DMS114 treated with DMSO at 0.1 percent for 48 hours (cell line): ENCODE results near the gene GNB1L.

Experiments used
- DNase-seq: peaks from one replicate; lab custom pipeline; 2025; ENCODE audit not compliant: unreplicated experiment; lab: John Stamatoyannopoulos, UW

The GNB1L gene

GRCh38 chr22:19824212-19824925 is 30.3 kb downstream of the GNB1L start:
- DNase-seq = no peak

GRCh38 chr22:19823902-19824211 is 30.8 kb downstream of the GNB1L start:
- no peak for DNase-seq

- no peak for DNase-seq
Measured at GRCh38 chr22:19823191-19823901, 31.3 kb downstream of the GNB1L start.

- DNase-seq = no peak
Measured at GRCh38 chr22:19822301-19823117, 32.2 kb downstream of the GNB1L start.

GRCh38 chr22:19821523-19822300 is 33.0 kb downstream of the GNB1L start:
- no peak for DNase-seq

GRCh38 chr22:19820880-19821522 is 33.7 kb downstream of the GNB1L start:
- DNase-seq = no peak

- no peak for DNase-seq
Measured at GRCh38 chr22:19819911-19820879, 34.5 kb downstream of the GNB1L start.

- no peak for DNase-seq
Measured at GRCh38 chr22:19819208-19819910, 35.3 kb downstream of the GNB1L start.

GRCh38 chr22:19818324-19819207 is 36.1 kb downstream of the GNB1L start:
- no peak for DNase-seq

- DNase-seq = no peak
Measured at GRCh38 chr22:19816372-19817119, 38.1 kb downstream of the GNB1L start.

- no peak for DNase-seq
Measured at GRCh38 chr22:19815823-19816290, 38.8 kb downstream of the GNB1L start.

GRCh38 chr22:19815093-19815822 is 39.4 kb downstream of the GNB1L start:
- no peak for DNase-seq

- DNase-seq = no peak
Measured at GRCh38 chr22:19814428-19814827, 40.2 kb downstream of the GNB1L start.

GRCh38 chr22:19812910-19813309 is 41.8 kb downstream of the GNB1L start:
- DNase-seq = no peak

- DNase-seq = no peak
Measured at GRCh38 chr22:19811811-19812771, 42.6 kb downstream of the GNB1L start.
